HepG2 (cell line): ENCODE measurements around the gene AP1M2. TPM values are rescaled to one million over a fixed set of nuclear protein-coding genes. Genes with fewer than 3 reads are reported as not detected.
"Not testable (repeated sequence)": the region's sequence is repeated elsewhere in the genome, so short reads cannot be mapped to it uniquely, and the experiment has no call there.

ENCODE experiments used
- ATAC-seq: fragments of 200-7000 bp; cut with Tn5 transposase; 3 replicates; pipeline ENCODE4 v1.9.1; 2020; ENCODE audit warnings: mild to moderate bottlenecking, moderate library complexity
- BruUV-seq: library from RNA; stranded (reverse); fragments of 400-500 nt; replicated peaks from 2 replicates; lab custom pipeline; 2021; lab: Mats Ljungman, UMichigan
- CTCF ChIA-PET: fragments of 300-600 bp; formaldehyde crosslinking; extraction: SDS; loops from one replicate; lab custom pipeline; 2021; ENCODE audit warnings: low total read pairs, inconsistent platforms, low intra/inter-chr PET ratio; lab: Yijun Ruan, JAX
- POLR2A ChIA-PET: fragments of 350-600 bp; sonication (Branson Sonifier 250); formaldehyde crosslinking; loops from one replicate; lab custom pipeline; 2020; ENCODE audit warnings: antibody characterized with exemption, inconsistent platforms; lab: Yijun Ruan, JAX
- DNase-seq: peaks from one replicate; pipeline ENCODE4 v3.0.0-alpha.2; 2015; ENCODE audit warnings: low spot score
- FAIRE-seq: peaks from 3 replicates; lab custom pipeline; 2011; peaks lifted over from hg19 to GRCh38; lab: Jason Lieb, UNC
- H2AFZ ChIP-seq: one replicate; pipeline ENCODE4 v1.6.1; 2011; ENCODE audit warnings: low read length, inconsistent platforms
- H3K27ac ChIP-seq: fragments of 300-600 bp; 3 replicates; pipeline ENCODE4 v1.8.0; 2011; ENCODE audit warnings: mixed run types, mild to moderate bottlenecking, mixed read lengths, low read length, inconsistent platforms; ENCODE audit not compliant: insufficient read depth; ENCODE audit errors: extremely low read length
- H3K27me3 ChIP-seq, 2 experiments: fragments of 200-600 bp in 1 of 2; 2 replicates in 1 of 2; 3 replicates in 1 of 2; pipeline versions ENCODE4 v1.6.0 to v1.8.0; 2011; ENCODE audit warnings: low read length in 2 of 2, mild to moderate bottlenecking in 2 of 2, moderate library complexity in 2 of 2, inconsistent platforms in 1 of 2; ENCODE audit not compliant: insufficient read depth in 2 of 2, control insufficient read depth in 1 of 2
- H3K36me3 ChIP-seq, 2 experiments: fragments of 200-600 bp in 1 of 2; replicated peaks in 1 of 2; 2 replicates in 1 of 2; 3 replicates in 1 of 2; pipeline versions ENCODE4 v1.5.1 to v1.8.0; 2011; ENCODE audit warnings: low read length in 2 of 2, inconsistent platforms in 1 of 2; ENCODE audit not compliant: insufficient read depth in 2 of 2, control insufficient read depth in 1 of 2
- H3K4me1 ChIP-seq: 2 replicates; pipeline ENCODE4 v1.5.1; 2012; ENCODE audit warnings: low read length, inconsistent platforms; ENCODE audit not compliant: insufficient read depth
- H3K4me2 ChIP-seq: 2 replicates; pipeline ENCODE4 v1.6.0; 2011; ENCODE audit warnings: low read depth, low read length, inconsistent platforms
- H3K4me3 ChIP-seq, 3 experiments: fragments of 200-600 bp in 1 of 3; sonication (generic), shearing (Covaris generic) in 1 of 3; replicated peaks in 1 of 3; 2 replicates each; pipeline ENCODE4 v1.5.1; 2011 to 2016; ENCODE audit warnings: low read length in 3 of 3, inconsistent platforms in 2 of 3, low read depth in 2 of 3, mild to moderate bottlenecking in 2 of 3, control low read depth in 1 of 3, mixed read lengths in 1 of 3; ENCODE audit not compliant: insufficient read depth in 1 of 3
- H3K79me2 ChIP-seq: one replicate; pipeline ENCODE4 v1.6.1; 2011; ENCODE audit warnings: low read length, inconsistent platforms; ENCODE audit not compliant: insufficient read depth
- H3K9ac ChIP-seq: 2 replicates; pipeline ENCODE4 v1.6.0; 2011; ENCODE audit warnings: mild to moderate bottlenecking, low read depth, low read length, inconsistent platforms; ENCODE audit not compliant: insufficient read depth
- H3K9me3 ChIP-seq: 2 replicates; pipeline ENCODE4 v1.5.1; 2012; ENCODE audit warnings: mild to moderate bottlenecking, low read length
- H4K20me1 ChIP-seq: 2 replicates; pipeline ENCODE4 v1.6.0; 2011; ENCODE audit warnings: inconsistent platforms, mild to moderate bottlenecking, low read length, moderate library complexity; ENCODE audit not compliant: insufficient read depth
- YEATS2 ChIP-seq: sonication (generic); formaldehyde crosslinking; IDR thresholded peaks from 2 replicates; pipeline ENCODE4 v1.4.0; 2020; ENCODE audit warnings: missing genetic modification reagents, borderline replicate concordance
- ZBTB38 ChIP-seq: sonication (generic); formaldehyde crosslinking; IDR thresholded peaks from 2 replicates; pipeline ENCODE4 v1.5.1; 2020; ENCODE audit warnings: mild to moderate bottlenecking, missing genetic modification reagents
- ZNF629 ChIP-seq: sonication (generic); formaldehyde crosslinking; conservative IDR thresholded peaks from 2 replicates; pipeline ENCODE4 v1.5.0; 2020; ENCODE audit warnings: missing genetic modification reagents
- WGBS: methylation state at CpG from one replicate; pipeline ENCODE4 v1.1.6; 2017; ENCODE audit warnings: low lambda C conversion rate; 5-methylcytosine and 5-hydroxymethylcytosine counted together
- in situ Hi-C: cut with HindIII; loops from 2 replicates; pipeline ENCODE4 v1.10.0; 2017; ENCODE audit warnings: low pct_unique_long_range_greater_than_20kb; ENCODE audit not compliant: extremely low pct_ligation_motif_present
- intact Hi-C: fragments of 100-400 bp; cut with micrococcal nuclease; formaldehyde crosslinking; loops from one replicate; pipeline ENCODE4 v1.10.0; 2022; ENCODE audit not compliant: unreplicated experiment
- polyA plus RNA-seq, 8 experiments: library from polyadenylated mRNA; depleted of rRNA in 3 of 8; stranded (reverse) in 7 of 8; unstranded in 1 of 8; fragments of >200 nt; fragmentation: Illumina TruSeq in 4 of 8; extraction: Trizol in 4 of 8; gene quantifications; 2 replicates each; pipeline versions ENCODE4 v1.2.1 to v1.2.3, GENCODE V29; 2011 to 2016; ENCODE audit warnings: low read depth in 4 of 8, missing spikeins in 1 of 8, mixed read lengths in 1 of 8; ENCODE audit not compliant: insufficient read depth in 1 of 8
- total RNA-seq, 5 experiments: library from RNA; depleted of rRNA; stranded (reverse); fragments of >200 nt; fragmentation: Illumina TruSeq; extraction: Trizol; gene quantifications; 2 replicates each; pipeline ENCODE4 v1.2.3, GENCODE V29; 2016; ENCODE audit warnings: low read depth in 1 of 5

Gene AP1M2
- total and polyA plus RNA-seq, 2 of the 13 experiments (the other 11 are each of a cell fraction or from before 2014, with no cell fraction given): 6.3 to 76.8 TPM

- Histone ChIP-seq H3K9me3 (no peaks in the 10 kb centered on the region), H4K20me1 (no peaks in the 10 kb centered on the region), H3K4me2 (peak overlapping the region; percentile 13; the same call in 1 of the 2 replicates), H3K27me3 (no peaks in the 10 kb centered on the region), H3K9ac (no peak overlapping the region), H3K4me3 (no peak overlapping the region), H3K36me3 (no peaks in the 10 kb centered on the region), H3K79me2 (peaks cover 9% of the 10 kb centered on the region), H3K4me1 (peaks cover 45% of the 10 kb centered on the region), H3K27ac (peak overlapping the region; percentile 3), H2AFZ (no peak overlapping the region)
- WGBS: 92% methylated on average over 8 of the region's 8 CpGs
- intact Hi-C loops (no loop called here), in situ Hi-C loops (no loop called here)
- peak; percentile 42; the same call in 1 of the 2 replicates for TF ChIP-seq ZBTB38 (CRISPR knock-in tag)
- TF ChIP-seq YEATS2 (CRISPR knock-in tag): no peak
- FAIRE-seq (no peak), ATAC-seq (no peak), DNase-seq (no peak)
- BruUV-seq: no TSS peak
- ChIA-PET POLR2A (no interaction called here), CTCF (no interaction called here)
Observed at GRCh38 chr19:10574462-10574861, 12.7 kb downstream of the AP1M2 start.

- ATAC-seq, in situ Hi-C loops, FAIRE-seq, POLR2A ChIA-PET, H4K20me1 ChIP-seq, H3K9me3 ChIP-seq, H3K79me2 ChIP-seq, H3K4me2 ChIP-seq, CTCF ChIA-PET, BruUV-seq, H2AFZ ChIP-seq, DNase-seq, H3K9ac ChIP-seq, H3K27ac ChIP-seq, H3K4me3 ChIP-seq, H3K36me3 ChIP-seq, H3K27me3 ChIP-seq: not testable (repeated sequence)
- WGBS: 92% methylated on average over 6 of the region's 6 CpGs
- intact Hi-C loops: loop anchor here (2.0 kb wide), 1 partner anchor 33 kb away; no protein-coding TSS in a partner anchor
- H3K4me1 ChIP-seq: peaks cover 47% of the 10 kb centered on the region
- TF ChIP-seq ZNF629 (CRISPR knock-in tag): peak; percentile 81
Observed at GRCh38 chr19:10573793-10574192, 13.3 kb downstream of the AP1M2 start.
